Neural progenitor cell (in vitro differentiated cells): ENCODE measurements around the gene EPSTI1. TPM values are rescaled to one million over a fixed set of nuclear protein-coding genes. Genes with fewer than 3 reads are reported as not detected.
A peak's percentile ranks its signal among the peaks of the same experiment; 100 is the strongest.
"Not testable (repeated sequence)": the region's sequence is repeated elsewhere in the genome, so short reads cannot be mapped to it uniquely, and the experiment has no call there.

Experiments used
- DNase-seq: peaks from one replicate; pipeline ENCODE4 v3.0.0-alpha.2; 2016; ENCODE audit warnings: low spot score
- H2AFZ ChIP-seq: fragments of 200-600 bp; sonication (generic); replicated peaks from 2 replicates; pipeline ENCODE4 v1.6.1; 2016; ENCODE audit warnings: antibody characterized with exemption
- H3F3A ChIP-seq: fragments of 200-600 bp; sonication (generic); 2 replicates; pipeline ENCODE4 v1.6.1; 2016; ENCODE audit warnings: antibody characterized with exemption, low read depth
- H3K27ac ChIP-seq: fragments of 200-600 bp; sonication (generic); 2 replicates; pipeline ENCODE4 v1.5.1; 2016; ENCODE audit warnings: mild to moderate bottlenecking
- H3K27me3 ChIP-seq: fragments of 200-600 bp; sonication (generic); 2 replicates; pipeline ENCODE4 v1.6.1; 2016; ENCODE audit warnings: mild to moderate bottlenecking, moderate library complexity
- H3K36me3 ChIP-seq: fragments of 200-600 bp; sonication (generic); 2 replicates; pipeline ENCODE4 v1.5.1; 2016
- H3K4me1 ChIP-seq: fragments of 200-600 bp; sonication (generic); 2 replicates; pipeline ENCODE4 v1.6.1; 2016; ENCODE audit warnings: mixed run types
- H3K4me2 ChIP-seq: fragments of 200-600 bp; sonication (generic); 2 replicates; pipeline ENCODE4 v1.6.1; 2016
- H3K4me3 ChIP-seq: fragments of 200-600 bp; sonication (generic); 2 replicates; pipeline ENCODE4 v1.5.1; 2016
- H3K79me2 ChIP-seq: fragments of 200-600 bp; sonication (generic); 2 replicates; pipeline ENCODE4 v1.6.1; 2016; ENCODE audit warnings: low read depth
- H3K9ac ChIP-seq: fragments of 200-600 bp; sonication (generic); 2 replicates; pipeline ENCODE4 v1.6.1; 2016
- H3K9me3 ChIP-seq: fragments of 200-600 bp; sonication (generic); 2 replicates; pipeline ENCODE4 v1.5.1; 2016; ENCODE audit warnings: low read depth
- H4K20me1 ChIP-seq: fragments of 200-600 bp; sonication (generic); 2 replicates; pipeline ENCODE4 v1.6.1; 2016; ENCODE audit warnings: low read depth
- H3K27ac Mint-ChIP-seq: 3 replicates; pipeline ENCODE4 v1.8.0; 2021; ENCODE audit warnings: mixed read lengths
- H3K27me3 Mint-ChIP-seq: 2 replicates; pipeline ENCODE4 v1.8.0; 2022; ENCODE audit warnings: low read depth, mild to moderate bottlenecking, inconsistent platforms, moderate library complexity, mixed read lengths; ENCODE audit not compliant: insufficient read depth
- H3K36me3 Mint-ChIP-seq: 3 replicates; pipeline ENCODE4 v1.8.0; 2021; ENCODE audit warnings: mixed read lengths
- H3K4me1 Mint-ChIP-seq: 3 replicates; pipeline ENCODE4 v1.8.0; 2021; ENCODE audit warnings: mixed read lengths
- H3K4me3 Mint-ChIP-seq: 3 replicates; pipeline ENCODE4 v1.8.0; 2021; ENCODE audit warnings: mild to moderate bottlenecking, moderate library complexity, mixed read lengths
- H3K9me3 Mint-ChIP-seq: 3 replicates; pipeline ENCODE4 v1.8.0; 2020; ENCODE audit warnings: mixed read lengths
- CTCF ChIP-seq: fragments of 200-600 bp; sonication (generic); IDR thresholded peaks from 2 replicates; pipeline ENCODE4 v1.5.1; 2017; ENCODE audit warnings: antibody characterized with exemption, mild to moderate bottlenecking
- EZH2 ChIP-seq: fragments of 200-600 bp; sonication (generic); IDR thresholded peaks from 2 replicates; pipeline ENCODE4 v1.6.1; 2017; ENCODE audit warnings: antibody characterized with exemption, mild to moderate bottlenecking, moderate library complexity
- EZH2phosphoT487 ChIP-seq: fragments of 200-600 bp; sonication (generic); IDR thresholded peaks from 2 replicates; pipeline ENCODE4 v1.6.1; 2017; ENCODE audit warnings: antibody characterized with exemption
- total RNA-seq: library from RNA; depleted of rRNA; stranded (reverse); fragments of >200 nt; gene quantifications from 2 replicates; pipeline ENCODE4 v1.2.3, GENCODE V29; 2015; ENCODE audit warnings: low replicate concordance

EPSTI1 gene
- total RNA-seq, 1 donor from 2014 or later = 0.32 TPM

GRCh38 chr13:42996584-42996983 is 4.5 kb upstream of the EPSTI1 start:
- Histone ChIP-seq H3K27ac (no peak overlapping the region), H3K27me3 (peaks cover 17% of the 10 kb centered on the region), H3K4me1 (peaks cover 8% of the 10 kb centered on the region), H3F3A (no peaks in the 10 kb centered on the region), H3K4me3 (no peak overlapping the region), H3K4me2 (no peak overlapping the region), H3K9me3 (no peaks in the 10 kb centered on the region), H4K20me1 (no peaks in the 10 kb centered on the region), H3K36me3 (no peaks in the 10 kb centered on the region), H2AFZ (no peak overlapping the region), H3K9ac (no peak overlapping the region), H3K79me2 (no peaks in the 10 kb centered on the region)
- peaks cover 8% of the 10 kb centered on the region for H3K4me1 Mint-ChIP-seq
- no peak for TF ChIP-seq EZH2
- peaks cover 6% of the 10 kb centered on the region for H3K27me3 Mint-ChIP-seq
- no peak for DNase-seq
- no peaks in the 10 kb centered on the region for H3K9me3 Mint-ChIP-seq
- no peaks in the 10 kb centered on the region for H3K36me3 Mint-ChIP-seq
- H3K27ac Mint-ChIP-seq = no peak overlapping the region
- no peak overlapping the region for H3K4me3 Mint-ChIP-seq

GRCh38 chr13:42994878-42995277 is 2.8 kb upstream of the EPSTI1 start:
- peaks cover 15% of the 10 kb centered on the region for H3K4me1 Mint-ChIP-seq
- H3K27me3 Mint-ChIP-seq = peaks cover 6% of the 10 kb centered on the region
- Histone ChIP-seq H2AFZ (no peak overlapping the region), H3K36me3 (no peaks in the 10 kb centered on the region), H3K4me1 (peaks cover 15% of the 10 kb centered on the region), H3K27me3 (peaks cover 28% of the 10 kb centered on the region), H3K79me2 (no peaks in the 10 kb centered on the region), H3K9ac (no peak overlapping the region), H4K20me1 (no peaks in the 10 kb centered on the region), H3K4me3 (no peak overlapping the region), H3K27ac (no peak overlapping the region), H3F3A (no peaks in the 10 kb centered on the region), H3K9me3 (no peaks in the 10 kb centered on the region), H3K4me2 (no peak overlapping the region)
- H3K9me3 Mint-ChIP-seq = no peaks in the 10 kb centered on the region
- no peak overlapping the region for H3K27ac Mint-ChIP-seq
- no peaks in the 10 kb centered on the region for H3K36me3 Mint-ChIP-seq
- no peak overlapping the region for H3K4me3 Mint-ChIP-seq
- DNase-seq = no peak
- no peak for TF ChIP-seq EZH2phosphoT487

GRCh38 chr13:42992764-42993122 is 702 bp upstream of the EPSTI1 start:
- no peak for DNase-seq
- no peak overlapping the region for H3K27ac ChIP-seq
- H3K36me3 ChIP-seq = no peaks in the 10 kb centered on the region
- H3K4me2 ChIP-seq = peak overlapping the region; percentile 74
- peaks cover 15% of the 10 kb centered on the region for H3K4me1 ChIP-seq
- H3K9ac ChIP-seq = no peak overlapping the region
- Mint-ChIP-seq H3K4me1 (peaks cover 15% of the 10 kb centered on the region), H3K27me3 (peaks cover 4% of the 10 kb centered on the region), H3K4me3 (peak overlapping the region; percentile 81), H3K36me3 (no peaks in the 10 kb centered on the region), H3K27ac (no peak overlapping the region), H3K9me3 (no peaks in the 10 kb centered on the region)
- H4K20me1 ChIP-seq = no peaks in the 10 kb centered on the region
- no peaks in the 10 kb centered on the region for H3F3A ChIP-seq
- peaks cover 28% of the 10 kb centered on the region for H3K27me3 ChIP-seq
- H3K9me3 ChIP-seq = no peaks in the 10 kb centered on the region
- TF ChIP-seq EZH2 (no peak), CTCF (no peak), EZH2phosphoT487 (no peak)
- no peak overlapping the region for H3K4me3 ChIP-seq
- H3K79me2 ChIP-seq = no peaks in the 10 kb centered on the region
- H2AFZ ChIP-seq = no peak overlapping the region

- not testable (repeated sequence) for H3K79me2 ChIP-seq, H3K9me3 ChIP-seq, H3K27ac ChIP-seq, H3F3A ChIP-seq, DNase-seq, H4K20me1 ChIP-seq, H3K9ac ChIP-seq, H3K36me3 ChIP-seq, H3K36me3 Mint-ChIP-seq, H3K27me3 Mint-ChIP-seq, H3K27ac Mint-ChIP-seq, H3K9me3 Mint-ChIP-seq
- Histone ChIP-seq H3K4me2 (peak overlapping the region; percentile 74), H3K4me1 (peaks cover 15% of the 10 kb centered on the region), H3K27me3 (peaks cover 28% of the 10 kb centered on the region), H3K4me3 (peak overlapping the region; percentile 39), H2AFZ (peak overlapping the region; percentile 80)
- H3K4me3 Mint-ChIP-seq = peak overlapping the region; percentile 81
- peaks cover 15% of the 10 kb centered on the region for H3K4me1 Mint-ChIP-seq
These were observed 676 bp downstream of the EPSTI1 start for GRCh38 chr13:42991233-42991897.
